WTC11 (cell line): ENCODE data around the gene LRRC3C. TPM values are rescaled to one million over a fixed set of nuclear protein-coding genes. Genes with fewer than 3 reads are reported as not detected.

Experiments
- ATAC-seq: fragments of 200-7000 bp; cut with Tn5 transposase; 2 replicates; pipeline ENCODE4 v1.10.0; 2021; ENCODE audit warnings: mild to moderate bottlenecking, moderate library complexity
- CTCF ChIA-PET: fragments of 300-600 bp; sonication (Branson Sonifier 250); formaldehyde crosslinking; loops from one replicate; lab custom pipeline; 2021; ENCODE audit warnings: antibody characterized with exemption; lab: Charles Lee
- POLR2A ChIA-PET: fragments of 350-600 bp; sonication (Branson Sonifier 250); formaldehyde crosslinking; loops from one replicate; lab custom pipeline; 2021; ENCODE audit warnings: antibody characterized with exemption; lab: Charles Lee
- DNase-seq: peaks from one replicate; pipeline ENCODE4 v3.0.0; 2021; ENCODE audit warnings: low spot score
- H3K27ac Mint-ChIP-seq: 2 replicates; pipeline ENCODE4 v1.8.0; 2021; ENCODE audit warnings: mixed read lengths
- H3K27me3 Mint-ChIP-seq: 2 replicates; pipeline ENCODE4 v1.8.0; 2021; ENCODE audit warnings: low read depth, mild to moderate bottlenecking, moderate library complexity, mixed read lengths
- H3K36me3 Mint-ChIP-seq: 2 replicates; pipeline ENCODE4 v1.8.0; 2021; ENCODE audit warnings: mixed read lengths
- H3K4me1 Mint-ChIP-seq: 2 replicates; pipeline ENCODE4 v1.8.0; 2022; ENCODE audit warnings: mixed read lengths
- H3K4me3 Mint-ChIP-seq: 2 replicates; pipeline ENCODE4 v1.8.0; 2021; ENCODE audit warnings: mild to moderate bottlenecking, moderate library complexity, mixed read lengths
- H3K9me3 Mint-ChIP-seq: 2 replicates; pipeline ENCODE4 v1.8.0; 2021; ENCODE audit warnings: mixed read lengths
- ATF1 ChIP-seq: sonication (generic); formaldehyde crosslinking; IDR thresholded peaks from 2 replicates; pipeline ENCODE4 v1.8.1; 2023; ENCODE audit warnings: mild to moderate bottlenecking, moderate library complexity, missing genetic modification reagents
- ATF3 ChIP-seq: sonication (generic); formaldehyde crosslinking; conservative IDR thresholded peaks from 2 replicates; pipeline ENCODE4 v1.8.1; 2022; ENCODE audit warnings: mild to moderate bottlenecking, missing genetic modification reagents
- CDX4 ChIP-seq: fragments of 250-450 bp; sonication (Bioruptor Pico); IDR thresholded peaks from 2 replicates; pipeline ENCODE4 v1.9.0; 2021; ENCODE audit warnings: moderate library complexity, mild to moderate bottlenecking, inconsistent platforms, borderline replicate concordance
- CREM ChIP-seq: sonication (generic); formaldehyde crosslinking; IDR thresholded peaks from 2 replicates; pipeline ENCODE4 v1.8.1; 2022; ENCODE audit warnings: mild to moderate bottlenecking, missing genetic modification reagents, moderate library complexity
- E2F5 ChIP-seq: sonication (generic); formaldehyde crosslinking; IDR thresholded peaks from 2 replicates; pipeline ENCODE4 v1.8.1; 2022; ENCODE audit warnings: mild to moderate bottlenecking, moderate library complexity, missing genetic modification reagents
- EMX1 ChIP-seq: fragments of 250-450 bp; sonication (Bioruptor Pico); IDR thresholded peaks from 2 replicates; pipeline ENCODE4 v1.8.0; 2021; ENCODE audit warnings: mild to moderate bottlenecking
- GRHL2 ChIP-seq: fragments of 250-450 bp; sonication (Bioruptor Pico); IDR thresholded peaks from 2 replicates; pipeline ENCODE4 v1.8.0; 2022; ENCODE audit warnings: mild to moderate bottlenecking, moderate library complexity; ENCODE audit not compliant: insufficient replicate concordance, severe bottlenecking
- GTF2I ChIP-seq: fragments of 250-450 bp; sonication (Bioruptor Pico); conservative IDR thresholded peaks from 2 replicates; pipeline ENCODE4 v1.4.0; 2021; ENCODE audit warnings: mild to moderate bottlenecking
- IRF1 ChIP-seq: sonication (generic); formaldehyde crosslinking; IDR thresholded peaks from 2 replicates; pipeline ENCODE4 v1.8.0; 2023; ENCODE audit warnings: missing genetic modification reagents
- JAZF1 ChIP-seq: fragments of 250-450 bp; sonication (Bioruptor Pico); IDR thresholded peaks from 2 replicates; pipeline ENCODE4 v1.9.0; 2021; ENCODE audit warnings: moderate library complexity, mild to moderate bottlenecking, inconsistent platforms
- NFE2L1 ChIP-seq: sonication (generic); formaldehyde crosslinking; IDR thresholded peaks from 2 replicates; pipeline ENCODE4 v1.8.1; 2023; ENCODE audit warnings: missing genetic modification reagents
- NFYB ChIP-seq: sonication (generic); formaldehyde crosslinking; conservative IDR thresholded peaks from 2 replicates; pipeline ENCODE4 v1.8.0; 2022; ENCODE audit warnings: low read depth, missing genetic modification reagents
- NR2C2 ChIP-seq: sonication (generic); formaldehyde crosslinking; IDR thresholded peaks from 2 replicates; pipeline ENCODE4 v1.8.0; 2022; ENCODE audit warnings: mild to moderate bottlenecking, missing genetic modification reagents
- PREB ChIP-seq: sonication (generic); formaldehyde crosslinking; IDR thresholded peaks from 2 replicates; pipeline ENCODE4 v1.8.1; 2022; ENCODE audit warnings: mild to moderate bottlenecking, missing genetic modification reagents, moderate library complexity, borderline replicate concordance
- PRRX2 ChIP-seq: fragments of 250-450 bp; sonication (Bioruptor Pico); IDR thresholded peaks from 2 replicates; pipeline ENCODE4 v1.8.0; 2021; ENCODE audit warnings: mild to moderate bottlenecking
- SMAD3 ChIP-seq: sonication (generic); formaldehyde crosslinking; IDR thresholded peaks from 2 replicates; pipeline ENCODE4 v1.8.0; 2022; ENCODE audit warnings: missing genetic modification reagents, mild to moderate bottlenecking, borderline replicate concordance
- SOX15 ChIP-seq: fragments of 250-450 bp; sonication (Bioruptor Pico); IDR thresholded peaks from 2 replicates; pipeline ENCODE4 v1.9.0; 2021; ENCODE audit warnings: mild to moderate bottlenecking
- TCF7 ChIP-seq: sonication (generic); formaldehyde crosslinking; IDR thresholded peaks from 2 replicates; pipeline ENCODE4 v1.8.0; 2022; ENCODE audit warnings: mild to moderate bottlenecking, low read depth, missing genetic modification reagents, moderate library complexity
- USF1 ChIP-seq: sonication (generic); formaldehyde crosslinking; IDR thresholded peaks from 2 replicates; pipeline ENCODE4 v1.8.0; 2022; ENCODE audit warnings: mild to moderate bottlenecking, missing genetic modification reagents
- ZBTB21 ChIP-seq: sonication (generic); formaldehyde crosslinking; IDR thresholded peaks from 2 replicates; pipeline ENCODE4 v1.8.1; 2023; ENCODE audit warnings: mild to moderate bottlenecking, missing genetic modification reagents, borderline replicate concordance
- ZNF138 ChIP-seq: sonication (generic); formaldehyde crosslinking; conservative IDR thresholded peaks from 2 replicates; pipeline ENCODE4 v1.8.1; 2022; ENCODE audit warnings: mild to moderate bottlenecking, moderate library complexity, missing genetic modification reagents
- ZNF219 ChIP-seq: sonication (generic); formaldehyde crosslinking; IDR thresholded peaks from 2 replicates; pipeline ENCODE4 v1.8.0; 2023; ENCODE audit warnings: missing genetic modification reagents, mild to moderate bottlenecking, borderline replicate concordance
- ZNF512 ChIP-seq: sonication (generic); formaldehyde crosslinking; IDR thresholded peaks from 2 replicates; pipeline ENCODE4 v1.8.1; 2022; ENCODE audit warnings: missing genetic modification reagents, borderline replicate concordance
- ZNF671 ChIP-seq: fragments of 250-450 bp; sonication (Bioruptor Pico); IDR thresholded peaks from 2 replicates; pipeline ENCODE4 v1.8.0; 2021; ENCODE audit warnings: mild to moderate bottlenecking
- total RNA-seq: library from RNA; stranded (reverse); gene quantifications from 3 replicates; pipeline ENCODE4 v1.2.3, GENCODE V29; 2021

The LRRC3C gene
- total RNA-seq, 1 experiment from 2014 or later = not detected

GRCh38 chr17:39973496-39973895, 46.0 kb downstream of the LRRC3C start:
- TF ChIP-seq GTF2I (CRISPR knock-in tag) (no peak), CDX4 (CRISPR knock-in tag) (no peak), PRRX2 (no peak), USF1 (CRISPR knock-in tag) (no peak), GRHL2 (no peak), JAZF1 (no peak), SMAD3 (CRISPR knock-in tag) (no peak), TCF7 (CRISPR knock-in tag) (no peak), ATF1 (CRISPR knock-in tag) (no peak), IRF1 (CRISPR knock-in tag) (no peak), CREM (CRISPR knock-in tag) (no peak), E2F5 (CRISPR knock-in tag) (no peak), EMX1 (no peak), ATF3 (CRISPR knock-in tag) (no peak), NFYB (CRISPR knock-in tag) (no peak), NFE2L1 (CRISPR knock-in tag) (no peak)
- TF ChIP-seq, all 79 proteins: peak for 0
- DNase-seq (no peak), ATAC-seq (no peak)
- Mint-ChIP-seq H3K4me3 (no peak overlapping the region), H3K9me3 (no peaks in the 10 kb centered on the region), H3K27ac (no peak overlapping the region), H3K4me1 (0 out of 2 replicates have a peak, but pooled peaks cover 2% of the 10 kb centered on the region), H3K27me3 (peaks cover 32% of the 10 kb centered on the region), H3K36me3 (no peaks in the 10 kb centered on the region)
- POLR2A ChIA-PET = no interaction called here
- CTCF ChIA-PET = interaction anchor here (0.7 to 2.3 kb wide), 4 partner anchors 15 to 102 kb away, joined by 3 to 19 read pairs (median 3); no protein-coding TSS in a partner anchor

GRCh38 chr17:39974433-39974832, 46.9 kb downstream of the LRRC3C start:
- peaks cover 8% of the 10 kb centered on the region for H3K4me1 Mint-ChIP-seq
- H3K27me3 Mint-ChIP-seq = peaks cover 29% of the 10 kb centered on the region
- no peak overlapping the region for H3K27ac Mint-ChIP-seq
- CTCF ChIA-PET = interaction anchor here (0.6 to 2.3 kb wide), 7 partner anchors 16 to 775 kb away, joined by 3 to 19 read pairs (median 3); partner anchors contain the start of gene RPL19
- H3K36me3 Mint-ChIP-seq = no peaks in the 10 kb centered on the region
- DNase-seq = no peak
- ATAC-seq = peak; percentile 34; the same call in 1 of the 2 replicates
- POLR2A ChIA-PET = no interaction called here
- no peak overlapping the region for H3K4me3 Mint-ChIP-seq
- H3K9me3 Mint-ChIP-seq = no peaks in the 10 kb centered on the region
- no peak for TF ChIP-seq ZNF512 (CRISPR knock-in tag)
- TF ChIP-seq CREM (CRISPR knock-in tag) = no peak
- no peak for TF ChIP-seq IRF1 (CRISPR knock-in tag)
- TF ChIP-seq E2F5 (CRISPR knock-in tag) = no peak
- no peak for TF ChIP-seq PREB
- no peak for TF ChIP-seq NR2C2 (CRISPR knock-in tag)
- TF ChIP-seq ZNF138 (CRISPR knock-in tag) = no peak
- no peak for TF ChIP-seq ZNF219 (CRISPR knock-in tag)
- no peak for TF ChIP-seq GRHL2
- TF ChIP-seq SOX15 (CRISPR knock-in tag) = no peak
- TF ChIP-seq ZNF671 = no peak
- TF ChIP-seq USF1 (CRISPR knock-in tag) = no peak
- no peak for TF ChIP-seq ZBTB21
